Body of pancreas (tissue), 4 donors: Measurements from ENCODE around the gene COL24A1.

Source experiments
- POLR2A ChIP-seq, 3 donors: fragments of 450-650 bp; IDR thresholded peaks; one replicate each; pipeline ENCODE4 v1.6.1; 2016; ENCODE audit warnings: antibody characterized with exemption in 3 of 3, mild to moderate bottlenecking in 2 of 3
- TF ChIP-seq, protein P1 (sequence below), 7 experiments: fragments of 450-650 bp in 4 of 7; fragments of 200-600 bp in 3 of 7; sonication (generic) in 3 of 7; IDR thresholded peaks; one replicate each; pipeline ENCODE4 v1.5.1; 2016 to 2019; ENCODE audit warnings: antibody characterized with exemption in 7 of 7

DNA sequence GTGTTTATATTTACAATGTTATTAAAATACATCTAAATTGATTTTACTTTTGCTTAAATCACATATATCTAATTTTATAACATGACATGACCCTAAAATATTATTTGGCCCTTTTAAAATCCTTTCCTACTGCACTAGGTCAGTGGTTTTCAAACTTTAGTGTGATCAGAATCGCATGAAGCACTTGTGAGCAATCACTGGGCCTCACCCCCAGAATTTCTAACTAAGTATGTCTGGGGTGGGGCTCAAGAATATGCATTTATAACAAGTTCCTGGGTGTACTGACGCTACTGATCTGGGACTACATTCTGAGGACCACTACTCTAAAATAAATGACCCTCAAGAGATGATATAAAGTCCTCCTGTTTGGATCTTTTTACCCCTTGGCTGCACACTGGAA is 8.8 kb downstream of the COL24A1 start:
- TF ChIP-seq POLR2A (IDR thresholded peaks at IDR 0.05), result no peak
- TF ChIP-seq, protein P1, sequence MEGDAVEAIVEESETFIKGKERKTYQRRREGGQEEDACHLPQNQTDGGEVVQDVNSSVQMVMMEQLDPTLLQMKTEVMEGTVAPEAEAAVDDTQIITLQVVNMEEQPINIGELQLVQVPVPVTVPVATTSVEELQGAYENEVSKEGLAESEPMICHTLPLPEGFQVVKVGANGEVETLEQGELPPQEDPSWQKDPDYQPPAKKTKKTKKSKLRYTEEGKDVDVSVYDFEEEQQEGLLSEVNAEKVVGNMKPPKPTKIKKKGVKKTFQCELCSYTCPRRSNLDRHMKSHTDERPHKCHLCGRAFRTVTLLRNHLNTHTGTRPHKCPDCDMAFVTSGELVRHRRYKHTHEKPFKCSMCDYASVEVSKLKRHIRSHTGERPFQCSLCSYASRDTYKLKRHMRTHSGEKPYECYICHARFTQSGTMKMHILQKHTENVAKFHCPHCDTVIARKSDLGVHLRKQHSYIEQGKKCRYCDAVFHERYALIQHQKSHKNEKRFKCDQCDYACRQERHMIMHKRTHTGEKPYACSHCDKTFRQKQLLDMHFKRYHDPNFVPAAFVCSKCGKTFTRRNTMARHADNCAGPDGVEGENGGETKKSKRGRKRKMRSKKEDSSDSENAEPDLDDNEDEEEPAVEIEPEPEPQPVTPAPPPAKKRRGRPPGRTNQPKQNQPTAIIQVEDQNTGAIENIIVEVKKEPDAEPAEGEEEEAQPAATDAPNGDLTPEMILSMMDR (IDR thresholded peaks at IDR 0.05), result no peak
